Activated CD4-positive, alpha-beta T cell treated with anti-CD3 and anti-CD28 coated beads, Interleukin-2, Interleukin-4, amounts not matched to agents 100 ng/mL and 50 ng/mL, durations not matched to agents 16 hours and 8 hours (primary cell): ENCODE data around the gene EXD3.

Experiments
- DNase-seq: peaks from one replicate; pipeline ENCODE4 v3.0.0-alpha.2; 2020; ENCODE audit warnings: low spot score

The EXD3 gene

DNA sequence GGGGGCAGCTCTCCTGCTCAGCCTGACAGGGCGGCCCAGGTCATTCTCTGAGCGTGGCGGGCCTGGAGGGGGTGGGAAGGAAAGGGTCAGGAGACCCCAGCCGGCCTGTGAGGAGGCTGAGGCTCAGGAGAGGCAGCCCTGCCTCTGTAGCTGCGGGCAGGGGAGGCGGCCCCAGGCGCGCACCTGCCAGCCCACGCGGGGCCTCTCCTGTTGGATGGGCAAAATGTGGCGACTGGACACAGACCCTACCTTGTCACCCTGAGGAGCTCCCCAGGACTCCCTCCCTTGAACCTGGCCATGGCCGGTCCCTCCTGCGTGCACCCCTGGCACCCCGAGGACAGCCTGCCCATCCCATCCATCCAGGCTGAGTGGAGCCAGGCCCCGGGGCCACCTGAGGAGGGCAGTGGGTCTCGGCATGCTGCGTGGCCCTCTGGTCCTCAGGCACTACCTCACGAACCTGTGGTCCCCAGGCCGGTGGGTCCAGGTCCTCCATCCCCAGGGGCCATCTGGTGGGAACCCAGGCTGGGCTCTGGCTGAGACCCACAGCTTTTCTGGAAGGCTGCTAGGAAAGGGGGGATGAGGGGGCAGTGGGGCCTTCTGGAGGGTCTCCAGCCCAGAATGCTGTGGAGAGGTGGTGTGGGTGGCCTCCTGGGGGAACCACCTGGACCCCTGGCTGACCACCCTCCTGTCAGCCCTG, 105.8 kb downstream of the EXD3 start:
- no peak for DNase-seq

- DNase-seq: no peak
These were observed 106.7 kb downstream of the EXD3 start for GRCh38 chr9:137316012-137316981.

- DNase-seq: no peak
These were observed 107.4 kb downstream of the EXD3 start for GRCh38 chr9:137315581-137316011.

- DNase-seq: no peak
These were observed 108.1 kb downstream of the EXD3 start for GRCh38 chr9:137314561-137315560.

DNA sequence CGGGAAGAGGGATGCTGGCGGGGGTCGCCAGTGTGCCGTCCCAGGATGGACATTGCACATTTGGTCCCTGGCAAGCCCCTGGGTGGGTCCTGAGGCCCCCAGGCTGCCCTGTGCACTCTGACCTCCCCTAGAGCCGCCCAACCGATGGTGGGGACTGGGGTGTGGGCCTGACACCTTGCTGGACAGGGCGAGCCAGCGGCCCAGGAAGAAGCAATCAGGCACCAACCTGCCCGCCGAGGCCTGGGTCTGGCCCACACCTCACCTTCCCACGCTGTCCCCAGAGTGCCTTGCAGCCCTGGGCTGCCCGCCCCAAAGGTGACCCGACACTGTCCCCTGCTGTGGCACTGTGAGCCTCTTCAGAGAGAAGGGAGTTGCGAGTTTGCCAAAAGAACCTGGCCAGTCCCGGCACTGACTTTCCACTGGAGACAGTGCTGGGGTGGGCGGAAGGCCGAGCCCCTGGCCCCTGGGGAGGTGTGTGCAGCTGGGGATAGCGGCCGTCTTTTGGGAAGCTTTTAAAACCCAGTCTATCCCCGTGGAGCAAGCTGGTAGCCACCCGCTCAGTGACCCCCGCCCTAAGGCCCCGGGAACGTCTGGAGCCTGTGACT, 108.9 kb downstream of the EXD3 start:
- no peak for DNase-seq

DNA sequence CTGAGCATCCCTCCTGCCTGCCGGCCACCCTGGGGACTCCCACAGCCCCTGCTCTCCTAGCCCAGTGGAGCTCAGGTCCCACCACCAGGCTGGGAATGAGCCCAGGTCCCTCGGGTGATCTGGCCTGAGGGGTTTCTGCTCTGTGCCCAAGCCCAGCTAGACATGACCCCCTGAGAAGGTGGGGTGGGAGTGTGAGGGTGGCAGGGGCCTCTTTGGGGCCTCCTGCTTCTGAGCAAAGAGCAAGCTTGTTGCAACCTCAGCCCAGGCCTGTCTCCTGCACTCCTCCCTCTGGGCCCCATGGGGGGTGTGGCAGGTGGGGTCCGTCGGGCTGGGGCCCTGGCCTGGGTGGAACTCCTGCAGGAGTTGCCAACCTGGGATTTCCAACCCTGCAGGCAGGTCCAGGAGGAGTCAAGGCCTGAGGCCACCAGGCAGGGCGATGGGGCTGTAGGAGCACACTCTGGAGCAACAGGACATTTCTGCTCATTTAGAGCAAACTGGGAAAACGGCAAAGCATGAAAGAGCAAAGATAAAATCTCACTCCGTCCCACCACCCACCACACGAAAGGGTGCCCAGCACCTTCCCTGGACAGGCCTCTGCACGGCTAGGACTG, 109.5 kb downstream of the EXD3 start:
- no peak for DNase-seq

- DNase-seq: no peak
These were observed 110.1 kb downstream of the EXD3 start for GRCh38 chr9:137312852-137313325.

DNA sequence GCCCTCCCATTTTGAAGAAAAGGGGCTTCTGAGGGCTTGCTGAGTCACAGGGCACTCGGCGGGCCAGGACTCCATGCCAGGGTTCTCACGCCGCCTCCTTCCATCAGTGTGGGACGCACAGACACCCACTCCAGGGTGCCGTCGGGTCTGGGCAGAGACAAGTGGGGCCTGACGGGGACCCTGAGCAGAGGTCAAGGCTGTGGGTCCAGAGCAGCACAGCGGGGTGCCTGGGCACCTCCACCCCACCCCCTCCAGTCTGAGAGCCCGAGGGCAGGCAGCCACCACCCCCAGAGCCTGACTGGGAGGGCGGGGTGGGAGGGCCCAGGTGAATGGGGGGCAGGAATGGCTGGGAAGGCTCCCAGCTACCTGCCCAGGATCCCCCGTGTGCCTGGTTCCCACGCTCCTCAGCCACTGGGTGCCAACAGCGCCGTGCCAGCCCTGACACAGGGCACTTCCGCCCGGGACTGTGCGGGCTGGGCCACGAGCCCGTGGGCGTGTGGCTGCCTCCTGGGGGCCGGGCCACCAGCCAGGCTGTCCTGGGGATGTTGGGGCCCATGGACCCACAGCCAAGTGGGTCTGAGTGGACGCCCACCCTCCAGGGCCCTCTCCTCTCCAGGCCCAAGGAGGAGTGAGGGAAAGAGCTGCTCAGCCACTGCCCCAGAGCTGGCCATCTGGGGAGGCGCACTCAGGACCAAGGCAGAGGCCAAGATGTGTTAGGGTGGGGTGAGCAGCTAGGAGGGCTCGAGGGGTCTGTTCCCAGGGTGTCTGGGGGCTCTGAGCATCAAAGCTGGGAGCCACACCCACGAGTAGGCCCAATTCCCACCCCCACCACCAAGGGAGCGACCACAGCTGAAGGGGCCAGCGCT, 110.7 kb downstream of the EXD3 start:
- no peak for DNase-seq

- no peak for DNase-seq
These were observed 111.6 kb downstream of the EXD3 start for GRCh38 chr9:137311171-137311985.

DNA sequence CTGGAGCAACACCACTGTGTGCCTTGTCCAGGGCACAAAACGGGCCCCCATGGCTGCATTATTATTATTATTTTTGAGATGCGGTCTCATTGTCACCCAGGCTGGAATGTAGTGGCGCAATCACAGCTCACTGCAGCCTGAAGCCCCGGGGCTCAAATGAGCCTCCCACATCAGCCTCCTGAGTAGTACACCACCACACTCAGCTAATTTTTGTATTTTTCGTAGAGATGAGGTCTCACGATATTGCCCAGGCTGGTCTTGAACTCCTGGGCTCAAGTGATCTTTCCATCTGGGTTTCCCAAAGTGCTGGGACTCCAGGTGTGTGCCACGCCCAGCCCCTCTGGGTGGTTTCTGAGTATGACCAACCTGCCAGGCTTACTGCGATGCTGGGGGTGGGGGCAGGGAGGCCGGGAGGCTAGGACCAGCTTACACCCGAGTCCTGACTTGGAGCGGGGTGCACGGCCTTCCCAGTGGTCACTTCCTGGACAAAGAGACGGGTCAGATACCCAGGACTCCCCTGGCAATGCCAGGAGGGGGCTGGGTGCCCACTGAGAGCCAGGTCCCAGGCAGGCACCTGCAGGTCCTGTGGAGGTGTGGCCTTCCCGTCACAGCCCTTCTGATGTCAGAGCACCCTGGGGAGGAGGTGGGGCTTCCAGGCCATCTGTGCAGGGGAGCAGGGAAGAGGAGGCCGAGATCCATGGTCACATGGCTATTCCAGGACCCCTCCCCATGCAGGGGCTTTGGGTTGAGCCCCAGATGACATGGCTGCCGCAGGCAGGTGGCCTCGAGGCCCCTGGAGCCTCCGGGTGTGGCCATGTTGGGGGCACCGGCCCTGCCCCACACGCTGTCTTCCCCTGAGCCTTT, 112.5 kb downstream of the EXD3 start:
- no peak for DNase-seq

DNA sequence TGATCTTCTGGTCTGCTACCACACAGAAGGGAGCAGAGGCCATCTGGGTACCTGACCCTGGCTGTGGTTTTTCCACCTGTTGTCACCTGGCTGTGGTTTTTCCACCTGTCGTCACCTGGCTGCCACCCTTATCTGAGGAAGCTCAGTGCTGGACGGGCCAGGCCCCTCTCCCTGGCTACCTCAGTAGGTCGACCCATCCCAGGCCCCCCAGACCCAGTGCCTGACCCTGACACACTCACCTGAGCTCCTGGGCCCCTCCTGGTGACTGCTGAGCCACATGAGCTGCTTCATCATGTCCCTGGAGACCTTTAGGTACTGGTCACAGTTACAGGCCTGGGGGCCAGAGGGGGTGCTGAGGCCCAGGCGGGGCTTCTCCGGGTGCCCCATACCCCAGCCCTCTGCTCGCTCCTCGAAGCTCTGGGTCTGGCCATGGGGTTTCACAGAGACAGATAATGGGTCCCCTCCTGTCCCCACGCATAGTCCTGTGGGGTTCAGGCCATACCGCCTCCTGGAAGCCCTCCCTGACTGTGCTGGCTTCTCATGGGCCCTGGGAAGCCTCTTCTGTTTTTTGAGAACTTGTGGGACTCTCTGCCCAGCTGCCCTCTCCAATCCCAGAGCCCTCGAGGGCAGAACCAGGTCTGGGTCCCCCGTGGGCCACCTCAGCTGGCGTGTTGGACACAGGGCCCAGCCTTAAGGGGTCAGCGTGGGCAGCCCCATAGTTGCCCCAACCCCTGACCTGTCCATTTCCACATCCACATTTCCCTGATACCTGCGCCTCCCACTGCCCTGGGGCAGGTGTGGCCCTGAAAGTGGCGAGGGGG, 113.4 kb downstream of the EXD3 start:
- no peak for DNase-seq

DNA sequence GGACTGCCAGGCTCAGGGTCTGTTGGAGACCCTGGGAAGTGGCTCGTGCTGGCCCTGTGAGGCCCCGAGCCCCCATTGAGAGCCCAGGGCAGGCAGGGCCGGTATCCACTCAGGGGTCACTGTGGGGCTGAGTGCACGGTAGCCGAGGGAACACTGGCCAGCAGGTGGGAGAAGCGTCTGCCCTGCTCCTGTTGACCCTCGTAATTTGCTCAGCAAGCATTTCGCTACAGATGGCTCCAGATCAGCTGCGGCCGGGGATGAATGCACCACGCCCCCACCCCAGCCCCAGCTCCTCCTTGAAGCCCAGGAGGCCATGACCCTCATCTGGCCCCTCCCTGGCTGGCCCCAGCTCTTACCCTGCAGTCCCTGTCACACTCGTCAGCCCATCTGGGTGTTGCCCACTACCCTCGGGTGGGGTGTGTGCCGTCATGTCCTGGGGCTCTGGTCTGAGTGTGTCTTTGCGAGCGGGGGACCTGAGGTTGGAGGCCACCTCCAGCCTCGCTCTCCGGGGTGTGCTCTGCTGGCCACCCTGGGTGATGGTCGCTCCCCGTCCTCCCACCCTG, 114.8 kb downstream of the EXD3 start:
- DNase-seq: no peak

DNA sequence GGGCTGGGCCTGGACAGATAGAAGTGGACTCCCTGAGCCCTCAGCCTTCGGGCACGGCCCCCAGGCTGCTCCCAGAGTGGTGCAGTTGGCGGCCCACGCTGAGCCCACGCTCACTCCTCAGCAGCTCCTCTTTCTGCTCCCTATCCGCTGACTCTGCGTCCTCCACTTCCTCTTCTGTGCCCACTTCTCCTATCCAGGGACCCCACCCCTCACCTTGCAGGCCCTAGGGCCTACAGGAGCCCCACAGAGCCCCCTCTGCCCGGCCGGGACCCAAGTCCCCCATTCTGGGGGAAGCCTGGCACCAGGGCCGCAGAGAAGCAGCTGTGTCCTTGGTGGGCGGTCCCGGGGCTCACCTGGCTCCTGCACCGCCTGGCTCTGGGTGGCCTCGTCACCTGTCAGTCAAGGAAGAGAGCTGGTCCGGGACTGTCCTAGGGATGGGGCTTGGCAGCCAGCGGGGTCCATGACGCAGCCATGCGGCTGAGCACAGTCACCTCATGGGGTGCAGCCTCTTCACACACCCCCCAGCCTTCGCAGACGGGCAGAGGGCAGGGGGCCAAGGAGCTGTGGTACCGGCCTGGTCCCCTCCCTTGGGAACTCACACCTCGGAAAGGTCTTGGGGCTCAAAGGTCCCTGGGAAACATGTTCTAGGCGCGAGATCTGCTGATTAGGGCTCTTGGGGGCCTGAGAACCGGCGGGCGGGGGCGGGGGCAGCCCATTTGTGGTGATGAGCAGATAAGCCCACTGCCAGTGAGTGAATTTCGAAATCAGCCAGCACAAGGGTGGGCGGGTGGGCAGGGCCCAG, 115.5 kb downstream of the EXD3 start:
- DNase-seq: no peak

- DNase-seq: no peak
These were observed 116.1 kb downstream of the EXD3 start for GRCh38 chr9:137306850-137307254.

DNA sequence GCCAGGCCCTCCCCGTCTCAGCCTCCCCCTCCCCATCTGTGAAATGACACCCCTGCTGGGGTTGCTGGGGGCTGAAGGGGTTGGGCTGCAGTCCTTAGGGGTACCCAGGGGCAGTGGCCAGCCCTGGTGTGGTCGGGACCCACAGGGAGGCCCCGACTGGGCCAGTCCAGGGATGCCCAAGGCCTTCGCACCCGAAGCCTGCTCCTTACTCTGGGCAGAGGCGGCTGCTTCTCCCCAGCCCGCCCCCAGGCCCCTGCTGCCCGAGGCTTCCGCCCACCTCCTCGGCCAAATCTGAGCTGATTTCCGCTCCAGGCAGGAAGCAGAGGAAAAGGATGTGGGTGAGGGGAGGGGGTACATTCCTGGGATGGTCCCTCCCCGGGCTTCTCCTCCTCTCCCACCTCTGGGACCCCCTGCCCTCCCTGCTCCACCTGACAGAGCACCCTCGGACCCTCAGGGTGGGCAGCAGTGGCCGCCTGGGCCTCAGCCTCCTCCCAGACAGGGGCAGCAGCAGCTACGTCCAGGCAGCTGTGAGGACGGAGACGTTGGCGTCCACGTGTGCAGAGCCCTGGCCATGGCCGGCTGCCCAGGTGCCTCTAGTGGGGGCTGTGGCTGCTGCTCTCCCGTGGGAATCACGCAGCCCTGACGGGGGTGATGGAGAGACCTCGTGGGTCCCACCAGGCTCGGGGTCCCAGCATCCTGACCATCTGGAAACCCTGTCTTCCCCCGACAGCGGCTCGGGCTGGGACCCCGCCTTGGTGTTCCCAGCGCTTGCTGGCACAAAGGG, 116.7 kb downstream of the EXD3 start:
- no peak for DNase-seq
